OCI-M2 (cell line): ENCODE measurements around the gene ZNF8.
A peak's percentile ranks its signal among the peaks of the same experiment; 100 is the strongest.
"Not testable (repeated sequence)": the region's sequence is repeated elsewhere in the genome, so short reads cannot be mapped to it uniquely, and the experiment has no call there.

Source experiments
- DNase-seq: peaks from one replicate; lab custom pipeline; 2025; ENCODE audit not compliant: unreplicated experiment; lab: John Stamatoyannopoulos, UW

The ZNF8 gene

DNA sequence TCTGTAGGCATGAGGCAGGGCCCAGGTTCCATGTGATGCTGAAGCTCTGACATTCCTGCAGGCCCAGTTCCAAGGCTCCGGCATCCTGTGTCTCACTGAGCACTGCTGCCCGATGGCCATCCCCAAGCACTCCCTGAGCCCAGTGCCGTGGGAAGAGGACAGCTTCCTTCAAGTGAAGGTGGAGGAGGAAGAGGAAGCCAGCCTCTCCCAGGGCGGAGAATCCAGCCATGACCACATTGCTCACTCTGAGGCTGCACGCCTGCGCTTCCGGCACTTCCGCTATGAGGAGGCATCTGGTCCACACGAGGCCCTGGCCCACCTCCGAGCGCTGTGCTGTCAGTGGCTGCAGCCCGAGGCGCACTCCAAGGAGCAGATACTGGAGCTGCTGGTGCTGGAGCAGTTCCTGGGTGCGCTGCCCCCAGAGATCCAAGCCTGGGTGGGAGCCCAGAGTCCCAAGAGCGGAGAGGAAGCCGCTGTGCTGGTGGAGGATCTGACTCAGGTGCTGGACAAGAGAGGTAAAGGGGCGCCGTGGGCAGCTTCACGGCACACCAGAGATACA lies 56.0 kb downstream of the ZNF8 start:
- no peak for DNase-seq

DNA sequence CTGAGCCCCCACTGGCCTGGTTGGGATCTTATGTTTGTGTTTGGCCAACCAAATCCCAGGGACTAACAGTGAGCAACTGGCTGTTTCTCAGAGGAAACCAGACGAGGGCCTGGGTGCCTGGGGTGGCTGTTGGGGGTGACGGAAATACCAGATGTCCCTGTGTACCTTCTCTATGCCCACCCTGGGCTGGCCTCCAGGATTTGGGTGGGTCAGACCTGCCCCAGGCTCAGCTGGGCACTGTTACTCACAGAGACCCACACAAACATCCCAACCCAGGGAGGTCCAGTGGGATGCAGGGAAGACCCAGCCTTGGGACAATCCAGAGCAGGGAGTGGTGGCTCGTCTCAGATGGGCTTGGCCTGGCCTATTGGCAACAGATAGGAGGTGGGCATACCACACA lies 56.9 kb downstream of the ZNF8 start:
- DNase-seq, result no peak

DNA sequence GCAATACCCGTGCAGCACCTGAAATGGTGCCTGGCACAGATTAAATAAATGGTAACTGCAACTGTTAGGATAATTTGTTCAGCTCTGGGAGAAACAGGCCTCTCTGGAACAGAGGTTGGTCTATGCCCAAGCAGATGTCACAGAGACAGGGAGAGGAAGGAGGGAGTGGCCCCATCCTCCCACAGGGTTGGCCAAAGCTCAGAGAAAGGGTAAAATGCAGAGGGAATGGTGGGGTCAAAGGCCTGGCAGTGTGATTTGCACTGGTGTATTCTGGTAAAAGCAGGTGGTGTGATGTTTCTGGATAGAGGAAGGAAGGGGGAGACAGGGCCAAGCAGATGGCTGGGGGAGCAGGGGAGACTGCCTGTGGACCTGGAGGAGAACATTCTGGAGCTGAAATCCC lies 57.5 kb downstream of the ZNF8 start:
- no peak for DNase-seq

DNA sequence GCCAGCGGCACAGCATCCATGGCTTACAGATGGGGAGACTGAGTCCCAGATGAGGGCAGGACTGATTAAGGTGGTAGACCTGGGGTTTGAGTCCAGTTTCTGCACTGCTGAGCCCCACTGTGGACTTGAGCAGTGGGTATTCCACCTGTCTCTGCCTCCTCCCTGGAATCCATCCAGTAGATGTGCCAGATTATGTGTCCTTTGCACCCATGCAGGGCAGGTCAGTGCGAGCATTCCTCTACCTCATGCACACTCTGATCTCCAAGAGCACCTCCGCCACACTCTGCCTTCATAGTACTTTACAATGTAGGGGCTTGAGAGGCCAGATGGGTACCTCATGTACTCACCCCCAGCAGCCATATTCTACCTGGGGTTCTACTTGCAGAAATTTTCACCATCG lies 58.1 kb downstream of the ZNF8 start:
- no peak for DNase-seq

DNA sequence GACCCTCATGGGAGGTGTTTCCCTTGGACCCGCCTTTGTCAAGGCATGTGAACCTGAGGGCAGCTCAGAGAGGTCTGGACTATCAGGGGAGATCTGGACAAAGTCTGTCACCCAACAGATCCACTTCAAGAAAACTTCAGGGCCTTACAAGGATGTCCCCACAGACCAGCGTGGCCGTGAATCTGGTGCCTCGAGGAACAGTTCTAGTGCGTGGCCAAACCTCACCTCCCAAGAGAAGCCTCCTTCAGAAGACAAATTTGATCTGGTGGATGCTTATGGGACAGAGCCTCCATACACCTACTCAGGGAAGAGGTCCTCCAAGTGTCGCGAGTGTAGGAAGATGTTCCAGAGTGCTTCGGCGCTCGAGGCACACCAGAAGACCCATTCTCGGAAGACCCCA lies 59.6 kb downstream of the ZNF8 start:
- DNase-seq, result no peak

DNA sequence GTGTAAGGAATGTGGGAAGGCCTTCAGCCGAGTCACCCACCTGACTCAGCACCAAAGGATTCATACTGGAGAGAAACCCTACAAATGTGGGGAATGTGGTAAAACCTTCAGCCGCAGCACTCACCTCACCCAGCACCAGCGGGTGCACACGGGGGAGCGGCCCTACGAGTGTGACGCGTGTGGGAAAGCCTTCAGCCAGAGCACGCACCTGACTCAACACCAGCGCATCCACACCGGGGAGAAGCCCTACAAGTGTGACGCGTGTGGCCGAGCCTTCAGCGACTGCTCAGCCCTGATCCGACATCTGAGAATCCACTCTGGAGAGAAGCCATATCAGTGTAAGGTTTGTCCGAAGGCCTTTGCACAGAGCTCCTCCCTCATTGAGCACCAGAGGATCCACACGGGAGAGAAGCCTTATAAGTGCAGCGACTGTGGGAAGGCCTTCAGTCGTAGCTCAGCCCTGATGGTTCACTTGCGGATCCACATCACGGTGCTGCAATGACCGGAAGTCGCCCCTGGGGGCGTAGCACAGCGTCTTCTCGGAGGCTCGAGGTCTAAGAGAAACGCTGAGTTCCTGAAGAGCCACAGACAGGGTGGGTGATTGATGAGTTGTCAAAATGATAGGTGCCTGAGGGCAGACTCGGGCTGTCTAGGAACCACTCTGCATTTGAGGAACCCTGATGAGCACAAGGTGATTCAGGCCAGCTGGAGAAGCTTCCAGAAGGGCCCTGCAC lies 60.2 kb downstream of the ZNF8 start:
- DNase-seq, result no peak

DNA sequence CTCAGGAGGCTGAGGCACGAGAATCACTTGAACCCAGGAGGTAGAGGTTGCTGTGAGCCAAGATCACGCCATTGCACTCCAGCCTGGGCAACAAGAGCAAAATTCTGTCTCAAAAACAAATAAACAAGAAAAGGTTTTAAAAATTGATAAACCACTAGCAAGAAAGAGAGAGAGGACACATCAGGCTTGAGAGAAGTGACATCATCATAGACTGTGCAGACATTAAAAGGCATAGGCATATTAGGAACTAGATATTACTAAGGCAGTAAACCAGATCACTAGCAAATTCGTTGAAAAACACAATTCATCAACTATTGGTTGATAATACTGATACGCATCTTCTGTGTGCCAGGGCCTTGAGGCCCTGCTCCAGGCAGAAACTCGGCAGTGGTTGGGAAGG lies 66.8 kb downstream of the ZNF8 start:
- no peak for DNase-seq

DNA sequence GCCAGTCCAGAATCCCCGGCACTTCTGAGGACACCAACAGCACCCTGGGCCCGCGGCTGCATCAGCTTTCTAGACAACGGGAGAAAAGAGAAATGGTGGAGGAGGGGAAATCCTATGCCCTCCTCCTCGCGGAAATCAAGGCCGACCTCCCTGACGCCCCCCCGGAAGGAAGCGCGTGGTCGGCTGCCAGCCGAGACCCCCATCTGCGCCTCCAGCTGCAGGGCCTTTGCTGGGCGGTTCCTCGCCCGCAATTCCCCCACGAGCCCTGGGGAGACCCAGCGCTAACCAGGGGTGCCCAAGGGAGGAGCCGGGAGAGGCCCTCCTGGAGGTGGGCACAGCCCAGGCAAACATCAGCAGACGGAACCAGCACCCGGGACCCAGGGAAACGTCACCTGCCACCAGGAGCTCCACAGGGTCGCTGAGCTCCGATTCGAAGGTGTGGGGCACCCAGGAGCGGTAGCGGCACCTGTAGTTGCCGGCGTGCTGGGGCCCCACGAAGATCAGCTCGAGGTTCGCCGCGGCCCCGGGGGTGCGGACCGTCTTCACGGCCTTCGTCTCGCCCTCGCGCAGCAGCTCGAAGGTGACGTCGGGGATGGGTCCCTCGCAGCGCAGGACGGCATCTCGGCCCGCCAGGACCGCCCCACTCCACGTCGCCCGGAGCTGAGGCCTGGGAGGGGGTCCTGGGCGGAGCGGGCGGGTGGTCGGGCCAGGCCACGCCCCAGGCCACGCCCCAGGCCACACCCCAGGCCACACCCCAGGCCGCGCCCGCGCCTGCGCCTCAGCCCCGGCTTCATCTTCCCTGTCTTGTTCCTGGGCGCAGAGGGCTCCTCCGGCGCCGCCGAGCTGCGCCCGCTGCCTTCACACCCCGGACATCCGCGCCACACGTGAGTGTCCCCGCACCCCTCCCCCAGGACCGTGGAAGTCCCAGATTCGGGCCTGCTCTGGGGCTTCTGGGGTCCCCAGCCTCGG lies 68.5 kb downstream of the ZNF8 start:
- DNase-seq, result peak; percentile 74

DNA sequence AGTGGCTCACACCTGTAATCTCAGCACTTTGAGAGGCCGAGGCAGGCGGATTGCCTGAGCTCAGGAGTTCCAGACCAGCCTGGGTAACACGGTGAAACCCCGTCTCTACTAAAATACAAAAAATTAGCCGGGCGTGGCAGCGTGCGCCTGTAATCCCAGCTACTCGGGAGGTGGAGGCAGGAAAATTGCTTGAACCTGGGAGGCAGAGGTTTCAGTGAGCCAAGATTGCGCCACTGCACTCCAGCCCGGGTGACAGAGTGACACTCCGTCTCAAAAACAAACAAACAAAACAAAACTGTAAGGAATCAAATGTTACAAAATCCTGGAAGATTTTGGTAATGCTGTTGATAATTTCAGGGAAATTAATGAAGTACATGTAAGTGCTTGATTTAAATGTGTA lies 69.3 kb downstream of the ZNF8 start:
- DNase-seq, result not testable (repeated sequence)

DNA sequence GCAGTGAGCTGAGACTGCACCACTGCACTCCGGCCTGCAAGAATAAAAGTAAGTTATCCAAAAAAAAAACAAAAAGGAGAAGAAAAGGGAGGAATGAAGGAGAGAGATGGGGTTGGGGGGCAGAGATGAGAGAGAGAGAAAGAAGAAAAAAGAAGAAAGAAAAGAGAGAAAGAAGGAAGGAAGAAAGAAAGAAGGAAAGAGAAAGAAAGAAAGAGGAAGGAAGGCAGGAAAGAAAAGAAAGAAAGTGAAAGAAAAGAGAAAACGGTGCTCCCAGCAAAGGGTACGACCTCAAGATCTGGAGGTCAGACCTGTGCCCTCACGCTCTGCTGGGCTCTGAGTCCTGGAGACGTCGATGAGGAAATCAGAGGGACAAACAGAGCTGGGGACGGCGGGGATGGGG lies 70.8 kb downstream of the ZNF8 start:
- no peak for DNase-seq

DNA sequence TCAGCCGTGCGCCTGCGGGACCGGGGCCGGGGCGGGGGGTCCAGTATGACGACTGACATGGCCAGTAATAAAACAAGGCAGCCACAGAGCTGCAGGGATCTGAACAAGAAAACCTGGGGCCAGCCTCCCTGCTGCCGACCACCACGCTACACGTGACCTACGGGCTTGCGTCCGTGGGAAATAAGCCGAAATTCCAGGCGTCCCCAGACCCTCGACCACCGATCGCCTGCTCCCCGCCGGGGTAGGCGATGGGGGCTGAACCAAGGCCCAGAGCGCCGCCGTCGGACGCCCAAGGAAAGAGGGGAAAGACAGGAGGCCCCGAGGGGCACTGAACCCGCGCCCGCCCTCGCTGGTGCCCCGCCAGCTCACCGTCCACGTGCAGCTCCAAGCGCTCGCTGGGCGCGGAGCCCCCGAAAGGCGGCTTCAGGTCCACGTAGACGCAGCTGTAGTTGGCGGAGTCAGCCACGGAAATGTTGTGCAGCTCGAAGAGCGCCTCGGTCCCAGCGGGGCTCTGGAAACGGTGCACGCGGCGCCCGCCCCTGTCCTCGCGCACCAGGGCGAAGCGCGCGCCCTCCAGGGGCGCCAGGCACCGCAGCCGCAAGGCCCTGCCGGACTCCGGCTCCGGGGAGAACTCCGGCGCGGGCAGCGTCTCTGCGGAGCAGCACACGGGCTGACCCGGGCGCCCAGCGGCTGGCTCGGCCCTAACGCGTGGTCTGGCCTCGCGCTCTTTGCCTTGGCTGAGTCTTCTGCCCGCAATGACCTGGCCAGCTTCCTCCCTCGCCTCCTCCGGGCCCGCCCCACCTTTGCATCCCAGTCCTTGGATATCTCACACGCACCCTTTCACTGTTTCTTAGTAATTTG lies 71.5 kb downstream of the ZNF8 start:
- DNase-seq, result no peak

DNA sequence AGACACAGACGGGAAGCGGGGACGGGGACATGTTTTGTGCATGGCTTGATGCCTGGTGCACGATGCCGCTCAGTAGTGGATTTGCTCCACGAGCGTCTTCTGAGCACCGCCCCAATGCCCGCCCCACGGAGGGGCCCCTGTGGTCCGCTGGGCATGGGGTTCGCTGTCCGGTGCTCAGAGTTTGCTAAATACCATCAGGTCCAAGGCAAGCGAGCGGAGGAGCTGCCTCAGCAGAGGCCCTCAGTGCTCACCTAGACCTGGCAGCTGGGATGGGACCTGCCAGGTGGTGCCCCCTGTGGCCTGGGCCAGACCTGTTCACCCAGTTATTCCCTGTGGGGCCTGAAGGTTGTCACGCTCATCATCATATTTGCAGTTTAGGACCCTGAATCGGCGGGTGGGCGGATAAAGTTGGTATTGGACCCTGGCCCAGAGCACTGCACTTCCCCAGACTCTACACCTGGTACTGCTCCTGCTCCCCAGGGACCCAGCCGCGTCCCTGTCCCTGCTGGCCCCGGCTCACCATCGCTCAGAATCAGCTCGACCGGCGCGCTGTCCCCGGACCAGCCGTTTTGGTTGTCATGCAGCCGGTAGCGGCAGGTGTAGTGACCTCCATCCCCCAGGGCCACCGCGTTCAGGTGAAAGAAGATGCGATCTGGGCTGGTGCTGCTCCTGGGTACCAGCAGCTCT lies 72.3 kb downstream of the ZNF8 start:
- DNase-seq, result no peak

DNA sequence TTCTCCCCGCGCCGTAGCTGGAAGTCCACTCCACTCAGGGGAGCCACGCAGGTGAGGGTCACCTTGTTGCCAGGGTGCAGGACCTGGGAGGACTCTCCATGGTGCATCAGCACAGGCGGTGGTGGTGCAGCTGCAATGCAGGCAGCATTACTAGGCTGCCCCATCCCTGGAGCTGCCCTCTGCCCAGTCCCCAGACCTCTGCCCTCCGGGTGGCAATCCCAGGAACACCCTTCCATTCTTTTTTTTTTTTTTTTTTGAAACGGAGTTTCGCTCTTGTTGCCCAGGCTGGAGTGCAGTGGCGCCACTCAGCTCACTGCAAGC lies 72.8 kb downstream of the ZNF8 start:
- DNase-seq, result no peak

DNA sequence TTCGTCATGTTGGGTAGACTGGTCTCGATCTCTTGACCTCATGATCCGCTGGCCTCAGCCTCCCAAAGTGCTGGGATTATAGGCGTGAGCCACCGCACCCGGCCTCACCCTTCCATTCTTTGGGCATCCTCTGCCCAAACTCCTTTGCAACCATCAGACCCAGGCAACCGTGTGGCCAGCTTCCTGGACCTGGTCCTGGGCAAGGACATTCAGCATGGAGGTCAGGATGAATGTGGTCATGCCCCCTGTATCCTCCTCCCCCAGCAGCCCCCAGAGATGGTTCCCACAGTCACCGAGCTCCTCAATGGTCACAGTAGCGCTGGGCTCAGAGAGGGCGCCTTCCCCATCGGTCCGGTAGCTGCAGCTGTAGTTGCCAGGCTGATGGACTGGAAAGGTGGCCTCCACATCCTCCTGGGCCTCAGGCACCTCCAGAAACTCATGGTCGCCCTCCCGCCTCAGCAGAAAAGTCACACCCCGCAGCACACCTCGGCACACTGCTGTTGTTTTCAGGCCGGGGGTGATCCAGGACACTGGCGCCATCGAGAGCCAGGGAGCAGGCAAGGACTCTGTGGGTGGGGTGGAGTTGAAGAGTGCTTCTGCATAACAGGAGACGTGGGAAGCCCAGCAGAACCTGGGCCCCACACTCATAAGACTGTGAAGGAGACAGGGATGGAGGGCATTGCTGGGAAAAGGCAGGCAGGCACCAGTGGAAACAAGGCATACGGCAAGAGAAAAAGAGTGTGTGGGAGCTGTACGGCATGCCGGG lies 73.4 kb downstream of the ZNF8 start:
- DNase-seq, result no peak
